Astrocyte of the spinal cord (primary cell): ENCODE data around the gene MYBPC3.

Experiments used
- DNase-seq: peaks from one replicate; pipeline ENCODE4 v3.0.0; 2011; ENCODE audit warnings: low read depth, low spot score
- H3K4me3 ChIP-seq: 2 replicates; pipeline ENCODE4 v1.5.1; 2011; ENCODE audit warnings: low read depth, mild to moderate bottlenecking, low read length, moderate library complexity
- CTCF ChIP-seq: IDR thresholded peaks from 2 replicates; pipeline ENCODE4 v1.5.1; 2012; ENCODE audit warnings: low read depth, mild to moderate bottlenecking, low read length, inconsistent platforms
- in situ Hi-C: cut with HindIII; loops from 2 replicates; pipeline ENCODE4 v1.10.0; 2017; ENCODE audit warnings: low sequenced_read_pairs

Gene MYBPC3

DNA sequence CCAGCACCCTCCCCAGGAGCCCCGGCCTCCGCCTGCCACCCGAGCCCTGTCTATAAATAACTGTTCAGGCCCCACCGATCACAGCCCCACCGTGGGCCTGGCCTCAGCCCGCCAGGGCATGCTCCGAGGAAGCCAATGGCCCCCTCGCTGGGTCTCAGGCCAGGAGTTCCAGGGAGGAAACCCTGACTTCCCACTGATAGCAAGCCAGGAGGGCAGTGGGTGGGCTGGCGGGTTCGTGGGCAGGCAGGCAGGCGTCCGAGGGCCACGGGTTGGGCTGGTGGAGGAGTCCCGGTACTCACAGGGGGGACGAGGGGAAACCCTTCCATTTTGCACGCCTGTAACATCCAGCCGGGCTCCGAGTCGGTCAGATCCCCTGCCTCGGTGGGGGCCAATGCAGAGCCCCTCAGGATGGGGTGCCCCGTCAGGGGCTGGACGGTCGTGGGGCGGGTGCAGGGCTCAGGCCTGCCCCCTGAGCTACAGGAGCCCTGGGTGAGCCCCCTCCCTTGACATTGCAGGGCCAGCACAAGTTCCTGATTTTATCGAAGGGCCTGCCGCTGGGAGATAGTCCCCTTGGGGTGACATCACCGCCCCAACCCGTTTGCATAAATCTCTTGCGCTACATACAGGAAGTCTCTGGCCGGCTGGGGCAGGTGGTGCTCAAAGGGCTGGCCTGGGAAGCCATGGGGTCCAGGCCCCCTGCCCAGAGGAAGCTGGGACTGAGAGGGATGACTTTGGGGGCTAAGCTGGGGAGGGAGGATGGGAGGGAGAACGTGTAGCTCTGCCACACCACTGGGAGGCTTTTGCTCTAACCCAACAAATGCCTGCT, 25.7 kb upstream of the MYBPC3 start, which contains the start of gene SPI1:
TSS of gene SPI1 (minus strand) at position 538 of the 826 bp plus-strand sequence. CDS start at position 344, 194 bp downstream.
- in situ Hi-C loops = no loop called here
- TF ChIP-seq CTCF = no peak
- DNase-seq = no peak
- H3K4me3 ChIP-seq = no peak within 1 kb of the TSS

- no peak for TF ChIP-seq CTCF
- DNase-seq = no peak
- in situ Hi-C loops = no loop called here
- no peak overlapping the region for H3K4me3 ChIP-seq
Observed at GRCh38 chr11:47377571-47378009, 25.1 kb upstream of the MYBPC3 start.

DNA sequence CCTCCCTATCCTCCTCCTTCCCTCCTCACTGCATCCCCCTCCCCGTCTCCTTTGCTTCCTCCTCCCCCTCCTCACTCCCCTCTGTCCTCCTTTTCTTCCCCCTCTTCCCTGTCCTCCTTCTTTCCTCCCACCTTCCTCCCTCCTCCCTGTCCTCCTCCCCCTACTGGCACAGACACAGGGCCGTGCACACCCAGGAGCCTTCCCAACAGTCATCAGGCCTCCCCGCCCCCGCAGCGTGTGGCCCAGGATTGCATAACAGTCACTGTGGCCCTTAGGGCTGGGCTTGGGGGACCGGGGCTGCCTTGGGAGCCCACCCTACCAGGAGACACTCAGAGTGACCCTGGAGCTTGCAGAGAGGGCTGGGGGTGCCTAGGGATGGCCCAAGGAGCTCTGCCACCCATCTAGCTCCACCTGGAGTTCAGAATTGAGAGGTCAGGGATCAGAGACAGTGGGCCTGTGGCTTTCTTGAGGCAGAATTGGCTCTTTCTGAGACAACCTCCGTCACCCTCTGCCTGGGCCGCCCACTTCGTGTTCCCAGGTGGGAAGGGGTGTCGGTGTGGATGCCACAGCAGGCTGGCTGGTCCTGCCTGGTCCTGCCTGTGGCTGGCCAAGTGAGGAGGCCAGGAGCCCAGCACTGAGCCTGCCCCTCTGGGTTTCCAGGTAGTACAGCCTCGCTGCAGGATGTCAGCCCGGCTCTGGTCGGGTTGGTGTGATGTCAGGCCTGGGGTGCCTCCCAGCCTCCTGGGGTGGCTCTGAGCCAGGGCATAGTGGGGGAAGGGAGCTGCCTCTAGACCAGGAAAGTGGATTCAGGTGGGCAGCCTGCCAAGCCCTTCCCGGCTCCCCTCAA, 24.2 kb upstream of the MYBPC3 start:
- DNase-seq = no peak
- in situ Hi-C loops = no loop called here
- no peak overlapping the region for H3K4me3 ChIP-seq
- no peak for TF ChIP-seq CTCF

DNA sequence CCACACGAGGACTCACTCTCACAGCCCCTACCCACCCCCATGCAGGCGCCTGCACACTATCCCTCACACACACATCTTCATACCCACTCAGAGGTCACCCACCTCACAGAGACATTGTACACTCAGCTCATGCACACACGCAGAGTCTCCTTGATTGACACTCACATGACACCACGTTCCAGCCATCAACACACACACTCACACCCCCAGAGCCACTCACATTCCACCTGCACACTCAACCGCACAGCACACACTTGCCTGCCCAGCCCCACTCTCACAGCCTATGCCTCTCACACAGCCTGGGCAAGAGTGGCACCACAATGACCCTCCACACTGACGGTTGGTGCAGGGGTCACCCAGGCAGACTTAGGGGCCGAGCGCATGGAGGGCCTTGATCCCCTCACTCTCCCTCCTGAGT, 23.6 kb upstream of the MYBPC3 start:
- DNase-seq = no peak
- no peak overlapping the region for H3K4me3 ChIP-seq
- in situ Hi-C loops = no loop called here
- no peak for TF ChIP-seq CTCF

- no peak for TF ChIP-seq CTCF
- H3K4me3 ChIP-seq = no peak overlapping the region
- in situ Hi-C loops = no loop called here
- DNase-seq = no peak
Observed at GRCh38 chr11:47375546-47376085, 23.1 kb upstream of the MYBPC3 start.

DNA sequence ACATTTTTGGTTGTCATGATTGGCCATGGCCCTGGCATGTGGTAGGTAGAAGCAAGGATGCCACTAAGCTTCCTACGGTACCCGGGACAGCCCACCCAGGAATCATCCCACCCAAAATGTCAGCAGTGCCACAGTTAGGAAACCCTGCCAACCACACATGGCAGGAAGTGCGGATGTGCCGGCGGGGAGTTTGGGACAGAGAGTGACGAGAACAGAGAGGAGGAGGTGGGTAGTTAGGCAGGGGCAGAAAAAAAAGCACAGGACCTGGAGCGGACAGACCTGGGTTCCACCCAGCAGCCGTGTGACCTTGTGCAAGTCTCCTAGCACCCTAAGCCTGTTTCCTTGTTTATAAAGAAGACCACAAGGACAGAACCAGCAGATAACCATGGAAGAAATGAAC, 22.5 kb upstream of the MYBPC3 start:
- no peak for DNase-seq
- TF ChIP-seq CTCF = no peak
- no peak overlapping the region for H3K4me3 ChIP-seq
- in situ Hi-C loops = no loop called here
